A673 (cell line): ENCODE measurements around the gene CYLD. TPM values are rescaled to one million over a fixed set of nuclear protein-coding genes. Genes with fewer than 3 reads are reported as not detected.

Experiments used
- BruUV-seq: library from RNA; stranded (reverse); fragments of 400-500 nt; replicated peaks from 2 replicates; lab custom pipeline; 2021; lab: Mats Ljungman, UMichigan
- CTCF ChIA-PET: fragments of 300-600 bp; sonication (Branson Sonifier 250); formaldehyde crosslinking; loops from one replicate; lab custom pipeline; 2022; ENCODE audit warnings: antibody characterized with exemption; lab: Charles Lee
- POLR2A ChIA-PET: fragments of 300-600 bp; sonication (Branson Sonifier 250); formaldehyde crosslinking; loops from one replicate; lab custom pipeline; 2022; ENCODE audit warnings: antibody characterized with exemption; ENCODE audit not compliant: low non-redundant PET; lab: Charles Lee
- DNase-seq: peaks from one replicate; pipeline ENCODE4 v3.0.0-alpha.2; 2015; ENCODE audit warnings: low spot score
- H3K27ac ChIP-seq: fragments of 200-600 bp; sonication (generic); 2 replicates; pipeline ENCODE4 v1.5.1; 2016; ENCODE audit warnings: mixed run types, low read depth, mild to moderate bottlenecking, mixed read lengths, antibody characterized with exemption, low read length; ENCODE audit not compliant: poor library complexity, severe bottlenecking
- H3K27me3 ChIP-seq: fragments of 200-600 bp; sonication (generic); replicated peaks from 2 replicates; pipeline ENCODE4 v1.6.1; 2017; ENCODE audit warnings: mixed run types, low read depth, mild to moderate bottlenecking, mixed read lengths, antibody characterized with exemption, low read length; ENCODE audit not compliant: insufficient read depth, poor library complexity
- H3K36me3 ChIP-seq: fragments of 200-600 bp; sonication (generic); 2 replicates; pipeline ENCODE4 v1.6.1; 2016; ENCODE audit warnings: mixed run types, mild to moderate bottlenecking, mixed read lengths, antibody characterized with exemption, low read length; ENCODE audit not compliant: insufficient read depth, poor library complexity, severe bottlenecking
- H3K4me1 ChIP-seq: fragments of 200-600 bp; sonication (generic); 2 replicates; pipeline ENCODE4 v1.6.1; 2017; ENCODE audit warnings: mixed run types, mild to moderate bottlenecking, mixed read lengths, antibody characterized with exemption, low read length; ENCODE audit not compliant: insufficient read depth, poor library complexity, severe bottlenecking
- H3K4me3 ChIP-seq: fragments of 200-600 bp; sonication (generic); 2 replicates; pipeline ENCODE4 v1.5.1; 2016; ENCODE audit warnings: low read depth, mixed run types, mild to moderate bottlenecking, mixed read lengths, low read length; ENCODE audit not compliant: poor library complexity, severe bottlenecking
- H3K9me3 ChIP-seq: fragments of 200-600 bp; sonication (generic); 2 replicates; pipeline ENCODE4 v1.6.1; 2016; ENCODE audit warnings: mixed run types, low read depth, mild to moderate bottlenecking, mixed read lengths, antibody characterized with exemption, low read length; ENCODE audit not compliant: poor library complexity, severe bottlenecking
- EZH2 ChIP-seq: fragments of 200-600 bp; sonication (generic); IDR thresholded peaks from 2 replicates; pipeline ENCODE4 v1.6.1; 2017; ENCODE audit warnings: borderline replicate concordance, low read depth, mild to moderate bottlenecking, mixed read lengths, antibody characterized with exemption, low read length; ENCODE audit not compliant: poor library complexity, severe bottlenecking
- intact Hi-C: fragments of 100-400 bp; cut with micrococcal nuclease; formaldehyde crosslinking; loops from one replicate; pipeline ENCODE4 v1.10.0; 2022; ENCODE audit not compliant: unreplicated experiment
- total RNA-seq: library from RNA; stranded (reverse); gene quantifications from 2 replicates; pipeline ENCODE4 v1.2.3, GENCODE V29; 2021
- TF ChIP-seq, protein P1 (sequence below): fragments of 300-800, 200-600 bp; sonication (generic); conservative IDR thresholded peaks from 2 replicates; pipeline ENCODE4 v1.5.1; 2017; ENCODE audit warnings: low read depth, mild to moderate bottlenecking, antibody characterized with exemption, low read length, moderate library complexity, mixed read lengths

Gene CYLD
- total RNA-seq, 1 experiment from 2014 or later, result 6.3 TPM

DNA sequence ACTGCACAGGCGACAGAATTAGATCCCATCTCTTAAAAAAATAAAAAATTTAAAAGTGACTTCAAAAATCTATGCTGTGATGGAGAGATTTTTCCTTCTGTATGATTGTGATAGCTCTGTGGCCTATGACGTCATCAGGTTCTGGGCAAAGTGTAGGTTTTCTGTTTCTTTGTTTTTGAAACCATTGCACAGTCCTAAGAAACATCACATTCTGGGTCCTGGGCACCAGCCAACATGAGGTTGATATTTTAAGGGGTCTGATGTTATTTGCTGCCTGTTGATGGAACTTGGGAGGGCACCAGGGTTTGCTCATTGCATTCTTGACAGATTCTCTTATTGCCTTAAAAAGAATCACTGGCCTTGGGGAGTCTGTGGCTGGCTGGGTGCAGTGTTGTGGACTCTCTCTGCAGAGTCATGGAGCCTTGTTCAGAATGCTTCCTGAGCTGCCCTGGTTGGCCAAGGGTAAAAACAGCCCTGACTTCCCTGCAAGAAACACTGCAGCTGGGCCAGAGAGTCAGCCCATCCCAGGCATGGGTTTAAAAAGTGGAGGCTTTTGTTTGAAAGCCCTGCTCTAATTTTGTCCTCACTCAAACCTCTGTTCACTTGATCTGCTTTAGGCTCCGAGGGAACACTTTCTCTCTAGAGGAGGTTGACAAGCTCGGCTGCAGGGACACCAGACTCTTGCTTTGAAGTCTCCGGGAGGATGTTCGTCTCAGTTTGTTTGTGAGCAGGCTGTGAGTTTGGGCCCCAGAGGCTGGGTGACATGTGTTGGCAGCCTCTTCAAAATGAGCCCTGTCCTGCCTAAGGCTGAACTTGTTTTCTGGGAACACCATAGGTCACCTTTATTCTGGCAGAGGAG lies 10.5 kb upstream of the CYLD start:
- peaks cover 12% of the 10 kb centered on the region for H3K27me3 ChIP-seq
- BruUV-seq, result no TSS peak
- H3K4me1 ChIP-seq, result no peaks in the 10 kb centered on the region
- TF ChIP-seq, protein P1, sequence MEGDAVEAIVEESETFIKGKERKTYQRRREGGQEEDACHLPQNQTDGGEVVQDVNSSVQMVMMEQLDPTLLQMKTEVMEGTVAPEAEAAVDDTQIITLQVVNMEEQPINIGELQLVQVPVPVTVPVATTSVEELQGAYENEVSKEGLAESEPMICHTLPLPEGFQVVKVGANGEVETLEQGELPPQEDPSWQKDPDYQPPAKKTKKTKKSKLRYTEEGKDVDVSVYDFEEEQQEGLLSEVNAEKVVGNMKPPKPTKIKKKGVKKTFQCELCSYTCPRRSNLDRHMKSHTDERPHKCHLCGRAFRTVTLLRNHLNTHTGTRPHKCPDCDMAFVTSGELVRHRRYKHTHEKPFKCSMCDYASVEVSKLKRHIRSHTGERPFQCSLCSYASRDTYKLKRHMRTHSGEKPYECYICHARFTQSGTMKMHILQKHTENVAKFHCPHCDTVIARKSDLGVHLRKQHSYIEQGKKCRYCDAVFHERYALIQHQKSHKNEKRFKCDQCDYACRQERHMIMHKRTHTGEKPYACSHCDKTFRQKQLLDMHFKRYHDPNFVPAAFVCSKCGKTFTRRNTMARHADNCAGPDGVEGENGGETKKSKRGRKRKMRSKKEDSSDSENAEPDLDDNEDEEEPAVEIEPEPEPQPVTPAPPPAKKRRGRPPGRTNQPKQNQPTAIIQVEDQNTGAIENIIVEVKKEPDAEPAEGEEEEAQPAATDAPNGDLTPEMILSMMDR, result no peak
- no peak for TF ChIP-seq EZH2
- H3K9me3 ChIP-seq, result no peaks in the 10 kb centered on the region
- intact Hi-C loops, result no loop called here
- H3K36me3 ChIP-seq, result no peaks in the 10 kb centered on the region
- DNase-seq, result no peak
- H3K4me3 ChIP-seq, result no peak overlapping the region
- POLR2A ChIA-PET, result no interaction called here
- H3K27ac ChIP-seq, result no peak overlapping the region
- CTCF ChIA-PET, result no interaction called here

DNA sequence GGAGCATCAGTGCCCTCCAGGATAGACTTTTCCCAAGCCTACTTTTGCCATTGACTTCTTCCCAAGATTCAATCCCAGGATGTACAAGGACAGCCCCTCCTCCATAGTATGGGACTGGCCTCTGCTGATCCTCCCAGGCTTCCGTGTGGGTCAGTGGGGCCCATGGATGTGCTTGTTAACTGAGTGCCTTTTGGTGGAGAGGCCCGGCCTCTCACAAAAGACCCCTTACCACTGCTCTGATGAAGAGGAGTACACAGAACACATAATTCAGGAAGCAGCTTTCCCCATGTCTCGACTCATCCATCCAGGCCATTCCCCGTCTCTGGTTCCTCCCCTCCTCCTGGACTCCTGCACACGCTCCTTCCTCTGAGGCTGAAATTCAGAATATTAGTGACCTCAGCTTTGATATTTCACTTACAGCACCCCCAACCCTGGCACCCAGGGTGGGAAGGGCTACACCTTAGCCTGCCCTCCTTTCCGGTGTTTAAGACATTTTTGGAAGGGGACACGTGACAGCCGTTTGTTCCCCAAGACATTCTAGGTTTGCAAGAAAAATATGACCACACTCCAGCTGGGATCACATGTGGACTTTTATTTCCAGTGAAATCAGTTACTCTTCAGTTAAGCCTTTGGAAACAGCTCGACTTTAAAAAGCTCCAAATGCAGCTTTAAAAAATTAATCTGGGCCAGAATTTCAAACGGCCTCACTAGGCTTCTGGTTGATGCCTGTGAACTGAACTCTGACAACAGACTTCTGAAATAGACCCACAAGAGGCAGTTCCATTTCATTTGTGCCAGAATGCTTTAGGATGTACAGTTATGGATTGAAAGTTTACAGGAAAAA lies 9.7 kb upstream of the CYLD start:
- no peaks in the 10 kb centered on the region for H3K4me1 ChIP-seq
- no peak for DNase-seq
- no peak overlapping the region for H3K4me3 ChIP-seq
- no peaks in the 10 kb centered on the region for H3K9me3 ChIP-seq
- ChIA-PET CTCF (no interaction called here), POLR2A (no interaction called here)
- TF ChIP-seq EZH2, result no peak
- TF ChIP-seq, protein P1, result no peak
- BruUV-seq, result no TSS peak
- intact Hi-C loops, result no loop called here
- no peaks in the 10 kb centered on the region for H3K36me3 ChIP-seq
- H3K27me3 ChIP-seq, result peaks cover 20% of the 10 kb centered on the region
- H3K27ac ChIP-seq, result no peak overlapping the region

DNA sequence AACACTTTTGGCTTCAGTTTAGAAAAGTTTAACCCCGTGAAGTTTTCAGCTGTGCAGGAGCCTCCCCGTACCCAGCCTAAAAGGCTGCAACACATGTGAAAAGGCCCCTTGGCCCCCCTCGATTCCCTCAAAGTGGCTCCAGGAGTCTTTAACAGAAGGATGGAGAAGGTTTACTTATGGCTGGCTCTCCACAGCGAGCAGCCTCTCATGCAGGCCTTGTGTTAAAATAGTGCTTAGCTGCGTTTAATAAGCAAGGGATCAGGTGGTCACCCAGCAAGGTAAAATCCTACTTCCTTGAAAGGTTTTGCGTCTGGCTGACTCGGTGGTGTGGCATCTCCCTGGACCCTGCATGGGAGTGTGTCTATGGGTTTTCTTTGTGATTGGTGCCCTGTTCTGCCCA lies 8.4 kb upstream of the CYLD start:
- Histone ChIP-seq H3K9me3 (no peaks in the 10 kb centered on the region), H3K4me3 (no peak overlapping the region), H3K36me3 (no peaks in the 10 kb centered on the region), H3K27ac (no peak overlapping the region), H3K4me1 (no peaks in the 10 kb centered on the region), H3K27me3 (peaks cover 31% of the 10 kb centered on the region)
- ChIA-PET CTCF (no interaction called here), POLR2A (no interaction called here)
- DNase-seq, result no peak
- no TSS peak for BruUV-seq
- intact Hi-C loops, result no loop called here
- TF ChIP-seq, protein P1, result no peak
- TF ChIP-seq EZH2, result no peak
